HEK293 (cell line): Measurements from ENCODE around the gene WDR70.

Source experiments
- CTCF ChIP-seq: fragments of 450-650 bp; formaldehyde crosslinking; IDR thresholded peaks from 2 replicates; pipeline ENCODE4 v1.5.1; 2016; ENCODE audit warnings: missing biosample characterization, missing genetic modification characterization
- GLI4 ChIP-seq: fragments of 450-650 bp; formaldehyde crosslinking; IDR thresholded peaks from 2 replicates; pipeline ENCODE4 v1.5.1; 2016; ENCODE audit warnings: missing biosample characterization, missing genetic modification characterization
- KLF9 ChIP-seq: fragments of 450-650 bp; formaldehyde crosslinking; IDR thresholded peaks from 2 replicates; pipeline ENCODE4 v1.5.1; 2016; ENCODE audit warnings: missing biosample characterization, missing genetic modification characterization, low read depth
- RBAK ChIP-seq: fragments of 450-650 bp; formaldehyde crosslinking; IDR thresholded peaks from 2 replicates; pipeline ENCODE4 v1.5.1; 2016; ENCODE audit warnings: missing biosample characterization, missing genetic modification characterization
- SETDB1 ChIP-seq: IDR thresholded peaks from one replicate; pipeline ENCODE4 v1.6.1; 2017; ENCODE audit warnings: mild to moderate bottlenecking, low read length, moderate library complexity, mixed read lengths; ENCODE audit not compliant: insufficient read length
- WT1 ChIP-seq: fragments of 450-650 bp; formaldehyde crosslinking; IDR thresholded peaks from 2 replicates; pipeline ENCODE4 v1.5.1; 2016; ENCODE audit warnings: missing biosample characterization, missing genetic modification characterization
- ZNF664 ChIP-seq: fragments of 450-650 bp; formaldehyde crosslinking; IDR thresholded peaks from 2 replicates; pipeline ENCODE4 v1.5.1; 2016; ENCODE audit warnings: missing biosample characterization, missing genetic modification characterization
- ZSCAN18 ChIP-seq: fragments of 450-650 bp; formaldehyde crosslinking; IDR thresholded peaks from 2 replicates; pipeline ENCODE4 v1.5.1; 2016; ENCODE audit warnings: missing biosample characterization, missing genetic modification characterization
- ZSCAN5A ChIP-seq: fragments of 450-650 bp; formaldehyde crosslinking; IDR thresholded peaks from 2 replicates; pipeline ENCODE4 v1.5.1; 2016; ENCODE audit warnings: missing biosample characterization, missing genetic modification characterization

GRCh38 chr5:37471666-37472197 is 92.6 kb downstream of the WDR70 start:
- TF ChIP-seq ZNF664 (tag by site-specific recombination) (no peak), GLI4 (tag by site-specific recombination) (no peak), CTCF (no peak), KLF9 (tag by site-specific recombination) (no peak), RBAK (tag by site-specific recombination) (no peak), WT1 (no peak), SETDB1 (peak; percentile 70), ZSCAN5A (tag by site-specific recombination) (no peak), ZSCAN18 (tag by site-specific recombination) (no peak)
